ENCODE data around the gene KCTD13.
"Not testable (repeated sequence)": the region's sequence is repeated elsewhere in the genome, so short reads cannot be mapped to it uniquely, and the experiment has no call there.

Gene KCTD13

DNA sequence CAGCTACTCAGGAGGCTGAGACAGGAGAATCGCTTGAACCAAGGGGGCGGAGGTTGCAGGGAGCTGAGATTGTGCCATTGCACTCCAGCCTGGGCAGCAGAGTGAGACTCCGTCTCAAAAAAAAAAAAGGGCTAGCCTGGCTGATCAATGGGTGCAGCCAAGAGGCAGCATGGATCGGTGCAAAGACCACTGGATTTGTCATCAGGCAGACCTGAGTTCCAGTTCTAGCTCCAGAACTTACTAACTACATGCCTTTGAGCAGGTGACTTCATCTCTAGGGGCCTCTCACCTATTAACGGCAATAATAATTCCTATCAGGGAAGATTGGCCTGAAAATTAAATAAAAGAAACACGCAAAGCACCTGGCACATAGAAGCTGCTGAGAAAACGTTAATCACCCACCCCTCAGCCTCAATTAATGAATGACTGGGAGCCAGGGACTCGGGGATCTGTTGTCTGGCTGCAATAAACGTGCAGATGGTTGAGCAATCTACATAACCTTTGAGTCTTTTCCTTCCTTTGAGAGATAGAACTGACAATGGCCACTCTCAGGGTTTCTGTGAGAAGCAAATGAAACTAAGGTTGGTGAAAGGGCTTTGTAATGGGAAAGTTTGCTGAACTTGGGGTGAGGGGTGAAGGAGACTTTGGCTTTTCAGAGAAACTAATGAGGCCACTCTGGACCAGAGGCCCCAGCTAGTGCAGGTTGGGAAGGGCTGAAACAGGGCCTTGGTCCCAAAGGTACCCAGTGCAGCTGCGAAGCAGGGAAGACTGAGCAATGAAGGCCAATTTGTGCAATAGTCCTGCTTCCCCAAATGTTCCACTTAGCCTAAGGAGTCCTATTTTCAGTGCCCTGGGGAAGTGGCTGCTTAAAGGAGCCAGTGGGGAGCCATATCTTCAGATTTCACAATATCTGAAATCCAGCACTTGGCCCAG lies 34.2 kb downstream of the KCTD13 start:
- Histone ChIP-seq H2BK12ac (ENCODE audit: low read length in 2 of 2) (no peak overlapping the region), H3K4ac (ENCODE audit: low read depth in 1 of 2, low read length in 2 of 2) (no peak overlapping the region), H2AFZ (ENCODE audit: low read depth, low read length) (no peak overlapping the region), H3K9me3 (ENCODE audit: control insufficient read depth, low read length) (no peaks in the 10 kb centered on the region), H3K14ac (ENCODE audit: low read length in 2 of 2) (no peak overlapping the region), H3K9ac (ENCODE audit: low read length) (no peak overlapping the region), H3K18ac (ENCODE audit: low read depth in 1 of 2, low read length in 2 of 2) (no peak overlapping the region), H2BK15ac (ENCODE audit: low read depth, poor library complexity, severe bottlenecking) (no peak overlapping the region), H3K36me3 (ENCODE audit: control insufficient read depth in 1 of 2, insufficient read depth in 2 of 2, low read depth in 1 of 2, low read length in 2 of 2) (peaks cover 0 to 28% of the 10 kb centered on the region in 2 experiments), H3K23ac (ENCODE audit: low read length in 2 of 2) (no peak overlapping the region), H3K27ac (ENCODE audit: low read length, poor library complexity, severe bottlenecking) (no peak overlapping the region), H4K8ac (ENCODE audit: low read length) (no peak overlapping the region), H2AK5ac (ENCODE audit: low read length, severe bottlenecking) (no peak overlapping the region), H3K27me3 (ENCODE audit: control insufficient read depth in 1 of 2, insufficient read depth in 1 of 2, low read length in 2 of 2) (peaks cover 0 to 20% of the 10 kb centered on the region in 2 experiments), H3K79me1 (replicated peaks; ENCODE audit: low read length, poor library complexity, severe bottlenecking) (no peaks in the 10 kb centered on the region), H2BK120ac (ENCODE audit: low read depth, low read length) (no peak overlapping the region), H4K91ac (ENCODE audit: low read length) (no peak overlapping the region), H3K4me1 (ENCODE audit: control insufficient read depth, insufficient read depth, low read depth, low read length) (peaks cover 2% of the 10 kb centered on the region), H2BK5ac (ENCODE audit: low read depth, low read length, poor library complexity, severe bottlenecking) (no peak overlapping the region), H3K4me2 (ENCODE audit: low read length, poor library complexity, severe bottlenecking) (no peak overlapping the region), H3K4me3 (ENCODE audit: insufficient read depth in 1 of 2, low read depth in 1 of 2, low read length in 2 of 2) (no peak overlapping the region)
- DNase-seq: no peak
- WGBS: 83% methylated on average over 10 of the region's 10 CpGs

DNA sequence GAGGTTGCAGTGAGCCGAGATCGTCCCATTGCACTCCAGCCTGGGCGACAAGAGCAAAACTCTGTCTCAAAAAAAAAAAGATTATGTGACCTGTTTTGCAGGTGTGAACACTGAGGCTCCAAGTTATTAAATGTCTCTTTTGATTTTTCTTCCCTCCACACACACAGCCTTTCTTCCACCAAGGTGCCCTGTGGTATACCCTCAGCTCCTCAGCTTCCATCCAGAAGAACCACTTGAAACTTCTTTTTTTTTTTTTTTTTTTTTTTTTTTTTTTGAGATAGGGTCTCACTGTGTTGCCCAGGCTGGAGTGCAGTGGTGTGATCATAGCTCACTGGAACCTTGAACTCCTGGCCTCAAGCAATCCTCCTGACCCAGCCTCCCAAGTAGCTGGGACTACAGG lies 36.7 kb downstream of the KCTD13 start:
- not testable (repeated sequence) for H3K27ac ChIP-seq (ENCODE audit: low read length, poor library complexity, severe bottlenecking); H3K4me3 ChIP-seq (ENCODE audit: insufficient read depth in 1 of 2, low read depth in 1 of 2, low read length in 2 of 2); H3K4me2 ChIP-seq (ENCODE audit: low read length, poor library complexity, severe bottlenecking); H2AK5ac ChIP-seq (ENCODE audit: low read length, severe bottlenecking); H3K14ac ChIP-seq (ENCODE audit: low read length in 2 of 2); H3K79me1 ChIP-seq (replicated peaks; ENCODE audit: low read length, poor library complexity, severe bottlenecking); H4K91ac ChIP-seq (ENCODE audit: low read length); H2BK12ac ChIP-seq (ENCODE audit: low read length in 2 of 2); H3K9ac ChIP-seq (ENCODE audit: low read length); H3K23ac ChIP-seq (ENCODE audit: low read length in 2 of 2); H2AFZ ChIP-seq (ENCODE audit: low read depth, low read length); DNase-seq; H3K4me1 ChIP-seq (ENCODE audit: control insufficient read depth, insufficient read depth, low read depth, low read length); H3K9me3 ChIP-seq (ENCODE audit: control insufficient read depth, low read length); H2BK120ac ChIP-seq (ENCODE audit: low read depth, low read length); H2BK15ac ChIP-seq (ENCODE audit: low read depth, poor library complexity, severe bottlenecking); H3K18ac ChIP-seq (ENCODE audit: low read depth in 1 of 2, low read length in 2 of 2); H4K8ac ChIP-seq (ENCODE audit: low read length); H2BK5ac ChIP-seq (ENCODE audit: low read depth, low read length, poor library complexity, severe bottlenecking); H3K4ac ChIP-seq (ENCODE audit: low read depth in 1 of 2, low read length in 2 of 2)
- Histone ChIP-seq H3K27me3 (ENCODE audit: control insufficient read depth in 1 of 2, insufficient read depth in 1 of 2, low read length in 2 of 2) (peaks cover 0 to 12% of the 10 kb centered on the region in 2 experiments), H3K36me3 (ENCODE audit: control insufficient read depth in 1 of 2, insufficient read depth in 2 of 2, low read depth in 1 of 2, low read length in 2 of 2) (peaks cover 0 to 23% of the 10 kb centered on the region in 2 experiments)
- no CpG with 5 or more reads among the region's 3 CpGs for WGBS

DNA sequence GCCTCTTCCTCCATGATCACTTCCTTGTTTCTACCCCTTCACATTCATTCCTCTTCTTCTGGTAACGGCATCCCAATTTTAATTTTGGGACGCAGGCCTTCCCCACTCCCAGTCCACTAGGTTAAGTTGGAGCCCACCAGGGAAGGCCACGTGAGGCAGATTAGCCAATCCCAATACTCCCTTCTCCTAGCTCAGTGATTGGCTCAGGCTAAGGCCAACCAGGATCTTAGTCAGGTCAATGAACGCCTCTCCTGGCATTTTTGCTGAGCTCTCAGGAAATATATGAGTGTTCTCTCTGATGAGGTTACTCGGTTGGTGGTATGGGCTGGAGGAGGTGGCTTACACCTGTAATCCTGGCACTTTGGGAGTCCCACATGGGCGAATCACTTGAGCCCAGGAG lies 42.0 kb downstream of the KCTD13 start:
- no peak overlapping the region for H4K8ac ChIP-seq (ENCODE audit: low read length)
- H3K9me3 ChIP-seq (ENCODE audit: control insufficient read depth, low read length): no peaks in the 10 kb centered on the region
- H3K36me3 ChIP-seq (ENCODE audit: control insufficient read depth in 1 of 2, insufficient read depth in 2 of 2, low read depth in 1 of 2, low read length in 2 of 2): peaks cover 0 to 40% of the 10 kb centered on the region in 2 experiments
- H3K27me3 ChIP-seq (ENCODE audit: control insufficient read depth in 1 of 2, insufficient read depth in 1 of 2, low read length in 2 of 2): peaks cover 0 to 22% of the 10 kb centered on the region in 2 experiments
- DNase-seq: no peak
- no peak overlapping the region for H2BK12ac ChIP-seq (ENCODE audit: low read length in 2 of 2)
- no peak overlapping the region for H3K27ac ChIP-seq (ENCODE audit: low read length, poor library complexity, severe bottlenecking)
- no peak overlapping the region for H2AK5ac ChIP-seq (ENCODE audit: low read length, severe bottlenecking)
- no peak overlapping the region for H3K9ac ChIP-seq (ENCODE audit: low read length)
- no peak overlapping the region for H3K18ac ChIP-seq (ENCODE audit: low read depth in 1 of 2, low read length in 2 of 2)
- 86% methylated on average over 6 of the region's 6 CpGs for WGBS
- H3K4me1 ChIP-seq (ENCODE audit: control insufficient read depth, insufficient read depth, low read depth, low read length): no peaks in the 10 kb centered on the region
- H3K14ac ChIP-seq (ENCODE audit: low read length in 2 of 2): no peak overlapping the region
- no peak overlapping the region for H3K4me3 ChIP-seq (ENCODE audit: insufficient read depth in 1 of 2, low read depth in 1 of 2, low read length in 2 of 2)
- no peaks in the 10 kb centered on the region for H3K79me1 ChIP-seq (replicated peaks; ENCODE audit: low read length, poor library complexity, severe bottlenecking)
- no peak overlapping the region for H2BK120ac ChIP-seq (ENCODE audit: low read depth, low read length)
- no peak overlapping the region for H2BK5ac ChIP-seq (ENCODE audit: low read depth, low read length, poor library complexity, severe bottlenecking)
- no peak overlapping the region for H4K91ac ChIP-seq (ENCODE audit: low read length)
- no peak overlapping the region for H3K4me2 ChIP-seq (ENCODE audit: low read length, poor library complexity, severe bottlenecking)
- no peak overlapping the region for H2AFZ ChIP-seq (ENCODE audit: low read depth, low read length)
- H3K23ac ChIP-seq (ENCODE audit: low read length in 2 of 2): no peak overlapping the region
- no peak overlapping the region for H2BK15ac ChIP-seq (ENCODE audit: low read depth, poor library complexity, severe bottlenecking)
- no peak overlapping the region for H3K4ac ChIP-seq (ENCODE audit: low read depth in 1 of 2, low read length in 2 of 2)

DNA sequence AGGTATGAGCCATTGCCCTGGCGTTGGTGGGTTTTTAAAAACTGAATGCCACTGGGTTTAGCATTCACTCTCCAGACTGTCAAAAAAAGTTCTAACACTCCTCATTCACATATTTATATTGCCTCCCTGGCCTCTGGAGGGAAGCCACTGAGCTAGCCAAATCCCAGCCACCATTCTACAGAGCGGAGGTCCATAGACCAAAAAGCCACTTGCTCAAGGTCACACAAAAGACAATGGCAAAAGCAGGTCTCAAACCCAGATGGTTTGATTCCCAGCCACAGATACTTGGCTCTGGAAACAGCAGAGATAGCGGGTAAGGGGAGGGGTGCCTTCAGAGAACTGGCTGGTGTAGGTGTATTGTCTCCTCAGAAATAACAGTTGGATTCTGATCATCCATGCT lies 45.0 kb downstream of the KCTD13 start:
- Histone ChIP-seq H3K79me1 (replicated peaks; ENCODE audit: low read length, poor library complexity, severe bottlenecking) (no peaks in the 10 kb centered on the region), H3K4me3 (ENCODE audit: insufficient read depth in 1 of 2, low read depth in 1 of 2, low read length in 2 of 2) (no peak overlapping the region), H2AK5ac (ENCODE audit: low read length, severe bottlenecking) (no peak overlapping the region), H3K9ac (ENCODE audit: low read length) (no peak overlapping the region), H3K27ac (ENCODE audit: low read length, poor library complexity, severe bottlenecking) (no peak overlapping the region), H2BK5ac (ENCODE audit: low read depth, low read length, poor library complexity, severe bottlenecking) (no peak overlapping the region), H3K23ac (ENCODE audit: low read length in 2 of 2) (no peak overlapping the region), H3K4me2 (ENCODE audit: low read length, poor library complexity, severe bottlenecking) (no peak overlapping the region), H2BK15ac (ENCODE audit: low read depth, poor library complexity, severe bottlenecking) (no peak overlapping the region), H4K91ac (ENCODE audit: low read length) (no peak overlapping the region), H3K4me1 (ENCODE audit: control insufficient read depth, insufficient read depth, low read depth, low read length) (peaks cover 2% of the 10 kb centered on the region), H2BK120ac (ENCODE audit: low read depth, low read length) (no peak overlapping the region), H3K18ac (ENCODE audit: low read depth in 1 of 2, low read length in 2 of 2) (no peak overlapping the region), H2AFZ (ENCODE audit: low read depth, low read length) (no peak overlapping the region), H3K27me3 (ENCODE audit: control insufficient read depth in 1 of 2, insufficient read depth in 1 of 2, low read length in 2 of 2) (peaks cover 20 to 37% of the 10 kb centered on the region in 2 experiments), H3K36me3 (ENCODE audit: control insufficient read depth in 1 of 2, insufficient read depth in 2 of 2, low read depth in 1 of 2, low read length in 2 of 2) (peaks cover 0 to 43% of the 10 kb centered on the region in 2 experiments), H3K14ac (ENCODE audit: low read length in 2 of 2) (no peak overlapping the region), H2BK12ac (ENCODE audit: low read length in 2 of 2) (no peak overlapping the region), H3K9me3 (ENCODE audit: control insufficient read depth, low read length) (peaks cover 5% of the 10 kb centered on the region), H3K4ac (ENCODE audit: low read depth in 1 of 2, low read length in 2 of 2) (no peak overlapping the region), H4K8ac (ENCODE audit: low read length) (no peak overlapping the region)
- no peak for DNase-seq
- WGBS: 100% methylated on average over 3 of the region's 3 CpGs
